ENCODE measurements around the gene ZNF311. TPM values are rescaled to one million over a fixed set of nuclear protein-coding genes. Genes with fewer than 3 reads are reported as not detected.

The ZNF311 gene
- total and polyA plus RNA-seq, 2 of the 13 experiments (the other 11 are each of a cell fraction or from before 2014, with no cell fraction given): not detected

- TF ChIP-seq KDM5A (IDR thresholded peaks at IDR 0.05; ENCODE audit: borderline replicate concordance, low read length): no peak; the same call in 1 of the 2 replicates
- no peak for TF ChIP-seq SRSF1 (optimal IDR thresholded peaks at IDR 0.05; ENCODE audit: low read depth, low read length)
- peak; percentile 25 for TF ChIP-seq ZNF18 (CRISPR knock-in tag; IDR thresholded peaks at IDR 0.05; ENCODE audit: insufficient replicate concordance)
- 0 out of 2 replicates have a peak, but pooled peaks have one; percentile 34 for TF ChIP-seq ISL2 (CRISPR knock-in tag; IDR thresholded peaks at IDR 0.05)
- TF ChIP-seq MTF1 (CRISPR knock-in tag; IDR thresholded peaks at IDR 0.05): no peak
- TF ChIP-seq MEF2D (CRISPR knock-in tag; IDR thresholded peaks at IDR 0.05): no peak
- TF ChIP-seq ASH2L (IDR thresholded peaks at IDR 0.05; ENCODE audit: insufficient read length, low read depth, low read length): peak; percentile 92
- peak; percentile 85 for TF ChIP-seq CHD4 (IDR thresholded peaks at IDR 0.05; ENCODE audit: borderline replicate concordance, low read length)
- no peak for TF ChIP-seq ZBTB7A (CRISPR knock-in tag; IDR thresholded peaks at IDR 0.05)
- 0 out of 2 replicates have a peak, but pooled peaks have one; percentile 12 for TF ChIP-seq BRF2 (CRISPR knock-in tag; IDR thresholded peaks at IDR 0.05)
- no peak; the same call in 1 of the 2 replicates for TF ChIP-seq THAP11 (CRISPR knock-in tag; IDR thresholded peaks at IDR 0.05)
- TF ChIP-seq TEF (CRISPR knock-in tag; IDR thresholded peaks at IDR 0.05): no peak
- TF ChIP-seq DBP (CRISPR knock-in tag; IDR thresholded peaks at IDR 0.05; ENCODE audit: not compliant biosample characterization): no peak
- 0 out of 2 replicates have a peak, but pooled peaks have one; percentile 33 for TF ChIP-seq MTF2 (CRISPR knock-in tag; IDR thresholded peaks at IDR 0.05; ENCODE audit: borderline replicate concordance)
- no peak for TF ChIP-seq ZNF564 (CRISPR knock-in tag; IDR thresholded peaks at IDR 0.05)
- no peak for TF ChIP-seq ZNF704 (CRISPR knock-in tag; IDR thresholded peaks at IDR 0.05; ENCODE audit: borderline replicate concordance)
- TF ChIP-seq ATF3 (CRISPR knock-in tag; IDR thresholded peaks at IDR 0.05): no peak
- TF ChIP-seq E2F1 (CRISPR knock-in tag; IDR thresholded peaks at IDR 0.05): peak; percentile 47; the same call in 1 of the 2 replicates
- TF ChIP-seq NFIC (IDR thresholded peaks at IDR 0.05; ENCODE audit: low read length): no peak; the same call in 1 of the 2 replicates
- TF ChIP-seq SMARCE1 (IDR thresholded peaks at IDR 0.05; ENCODE audit: borderline replicate concordance): no peak
- TF ChIP-seq SCMH1 (CRISPR knock-in tag; IDR thresholded peaks at IDR 0.05; ENCODE audit: borderline replicate concordance): no peak
- no peak for TF ChIP-seq NR1H2 (CRISPR knock-in tag; IDR thresholded peaks at IDR 0.05; ENCODE audit: borderline replicate concordance, low read depth)
- no peak for TF ChIP-seq CCDC6 (CRISPR knock-in tag; IDR thresholded peaks at IDR 0.05)
- TF ChIP-seq ZMYM2 (CRISPR knock-in tag; IDR thresholded peaks at IDR 0.05): peak; percentile 74; the same call in 1 of the 2 replicates
Observed at GRCh38 chr6:28981431-28981832, 23.7 kb downstream of the ZNF311 start (continued).
